ENCODE data around the gene RNU5B-1. TPM values are rescaled to one million over a fixed set of nuclear protein-coding genes. Genes with fewer than 3 reads are reported as not detected.

Gene RNU5B-1
- total and polyA plus RNA-seq, 4 donors = not detected

DNA sequence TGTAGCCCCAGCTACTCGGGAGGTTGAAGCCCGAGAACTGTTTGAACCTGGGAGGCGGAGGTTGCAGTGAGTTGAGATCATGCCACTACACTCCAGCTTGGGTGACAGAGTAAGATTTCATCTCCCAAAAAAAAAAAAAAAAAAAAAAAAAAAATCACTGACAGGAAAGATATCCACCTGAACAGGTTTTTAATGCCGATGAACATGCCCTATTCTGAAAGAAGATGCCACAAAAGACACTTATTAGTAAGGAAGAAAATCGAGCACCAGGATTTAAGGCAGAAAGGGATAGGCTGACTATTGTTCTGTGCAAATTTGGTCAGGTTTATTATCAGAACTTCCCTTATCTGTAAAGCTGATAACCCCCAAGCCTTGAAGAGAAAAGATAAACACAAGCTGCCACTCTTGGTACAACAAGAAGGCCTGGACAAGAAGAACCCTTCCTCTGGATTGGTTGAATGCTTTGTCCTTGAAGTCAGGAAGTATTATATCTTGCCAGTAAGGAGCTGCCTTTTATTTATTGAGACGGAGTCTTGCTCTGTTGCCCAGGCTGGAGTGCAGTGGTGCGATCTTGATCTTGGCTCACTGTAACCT is 15.1 kb upstream of the RNU5B-1 start:
- TF ChIP-seq JUND (IDR thresholded peaks at IDR 0.05) (no peak), RAD21 (IDR thresholded peaks at IDR 0.05) (no peak), FOXA2 (IDR thresholded peaks at IDR 0.05) (no peak), HNF4G (IDR thresholded peaks at IDR 0.05) (no peak), SP1 (IDR thresholded peaks at IDR 0.05) (no peak), FOXA1 (IDR thresholded peaks at IDR 0.05) (no peak), EGR1 (IDR thresholded peaks at IDR 0.05; ENCODE audit: low read depth in 2 of 2) (no peak), HNF4A (conservative IDR thresholded peaks at IDR 0.05) (no peak), YY1 (IDR thresholded peaks at IDR 0.05) (no peak)
- TF ChIP-seq, protein P1, sequence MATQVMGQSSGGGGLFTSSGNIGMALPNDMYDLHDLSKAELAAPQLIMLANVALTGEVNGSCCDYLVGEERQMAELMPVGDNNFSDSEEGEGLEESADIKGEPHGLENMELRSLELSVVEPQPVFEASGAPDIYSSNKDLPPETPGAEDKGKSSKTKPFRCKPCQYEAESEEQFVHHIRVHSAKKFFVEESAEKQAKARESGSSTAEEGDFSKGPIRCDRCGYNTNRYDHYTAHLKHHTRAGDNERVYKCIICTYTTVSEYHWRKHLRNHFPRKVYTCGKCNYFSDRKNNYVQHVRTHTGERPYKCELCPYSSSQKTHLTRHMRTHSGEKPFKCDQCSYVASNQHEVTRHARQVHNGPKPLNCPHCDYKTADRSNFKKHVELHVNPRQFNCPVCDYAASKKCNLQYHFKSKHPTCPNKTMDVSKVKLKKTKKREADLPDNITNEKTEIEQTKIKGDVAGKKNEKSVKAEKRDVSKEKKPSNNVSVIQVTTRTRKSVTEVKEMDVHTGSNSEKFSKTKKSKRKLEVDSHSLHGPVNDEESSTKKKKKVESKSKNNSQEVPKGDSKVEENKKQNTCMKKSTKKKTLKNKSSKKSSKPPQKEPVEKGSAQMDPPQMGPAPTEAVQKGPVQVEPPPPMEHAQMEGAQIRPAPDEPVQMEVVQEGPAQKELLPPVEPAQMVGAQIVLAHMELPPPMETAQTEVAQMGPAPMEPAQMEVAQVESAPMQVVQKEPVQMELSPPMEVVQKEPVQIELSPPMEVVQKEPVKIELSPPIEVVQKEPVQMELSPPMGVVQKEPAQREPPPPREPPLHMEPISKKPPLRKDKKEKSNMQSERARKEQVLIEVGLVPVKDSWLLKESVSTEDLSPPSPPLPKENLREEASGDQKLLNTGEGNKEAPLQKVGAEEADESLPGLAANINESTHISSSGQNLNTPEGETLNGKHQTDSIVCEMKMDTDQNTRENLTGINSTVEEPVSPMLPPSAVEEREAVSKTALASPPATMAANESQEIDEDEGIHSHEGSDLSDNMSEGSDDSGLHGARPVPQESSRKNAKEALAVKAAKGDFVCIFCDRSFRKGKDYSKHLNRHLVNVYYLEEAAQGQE (IDR thresholded peaks at IDR 0.05) = no peak
- TF ChIP-seq, protein P2, sequence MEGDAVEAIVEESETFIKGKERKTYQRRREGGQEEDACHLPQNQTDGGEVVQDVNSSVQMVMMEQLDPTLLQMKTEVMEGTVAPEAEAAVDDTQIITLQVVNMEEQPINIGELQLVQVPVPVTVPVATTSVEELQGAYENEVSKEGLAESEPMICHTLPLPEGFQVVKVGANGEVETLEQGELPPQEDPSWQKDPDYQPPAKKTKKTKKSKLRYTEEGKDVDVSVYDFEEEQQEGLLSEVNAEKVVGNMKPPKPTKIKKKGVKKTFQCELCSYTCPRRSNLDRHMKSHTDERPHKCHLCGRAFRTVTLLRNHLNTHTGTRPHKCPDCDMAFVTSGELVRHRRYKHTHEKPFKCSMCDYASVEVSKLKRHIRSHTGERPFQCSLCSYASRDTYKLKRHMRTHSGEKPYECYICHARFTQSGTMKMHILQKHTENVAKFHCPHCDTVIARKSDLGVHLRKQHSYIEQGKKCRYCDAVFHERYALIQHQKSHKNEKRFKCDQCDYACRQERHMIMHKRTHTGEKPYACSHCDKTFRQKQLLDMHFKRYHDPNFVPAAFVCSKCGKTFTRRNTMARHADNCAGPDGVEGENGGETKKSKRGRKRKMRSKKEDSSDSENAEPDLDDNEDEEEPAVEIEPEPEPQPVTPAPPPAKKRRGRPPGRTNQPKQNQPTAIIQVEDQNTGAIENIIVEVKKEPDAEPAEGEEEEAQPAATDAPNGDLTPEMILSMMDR (IDR thresholded peaks at IDR 0.05; ENCODE audit: low read depth, low read length, missing input control) = no peak
- TF ChIP-seq, protein P3, sequence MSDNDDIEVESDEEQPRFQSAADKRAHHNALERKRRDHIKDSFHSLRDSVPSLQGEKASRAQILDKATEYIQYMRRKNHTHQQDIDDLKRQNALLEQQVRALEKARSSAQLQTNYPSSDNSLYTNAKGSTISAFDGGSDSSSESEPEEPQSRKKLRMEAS (IDR thresholded peaks at IDR 0.05) = no peak
- 90% methylated on average over 7 of the region's 7 CpGs for WGBS
- no peak overlapping the region for H3K9ac ChIP-seq (ENCODE audit: low read depth in 1 of 2, low read length in 2 of 2)

DNA sequence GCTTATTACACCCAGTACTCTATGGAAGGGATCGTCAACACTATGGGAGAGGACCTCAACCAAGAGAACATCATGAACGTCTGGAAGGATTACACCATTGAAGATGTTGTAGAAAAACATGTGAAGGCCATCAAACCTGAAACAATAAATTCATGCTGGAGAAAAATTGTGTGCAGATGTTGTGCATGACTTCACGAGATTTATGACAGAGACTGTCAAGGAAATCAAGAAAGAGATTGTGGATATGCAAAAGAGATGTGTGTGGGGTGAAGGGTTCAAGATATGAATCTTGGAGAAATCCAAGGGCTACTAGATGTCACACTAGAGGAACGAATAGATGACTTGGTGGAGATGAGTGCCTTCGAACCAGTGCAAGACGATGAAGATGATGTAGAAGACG is 14.2 kb upstream of the RNU5B-1 start:
- H3K4me1 ChIP-seq (ENCODE audit: control insufficient read depth in 4 of 4, insufficient read depth in 4 of 4, low read length in 3 of 4) = peaks cover 0 to 16% (median 12%) of the 10 kb centered on the region in 4 donors
- no peak overlapping the region for H3K4me3 ChIP-seq (ENCODE audit: low read depth in 1 of 3, low read length in 3 of 3)
- no peaks in the 10 kb centered on the region for H3K27me3 ChIP-seq (ENCODE audit: control insufficient read depth in 4 of 4, insufficient read depth in 4 of 4, low read length in 3 of 4)
- DNase-seq (ENCODE audit: low spot score) = no peak
- no peaks in the 10 kb centered on the region for H3K36me3 ChIP-seq (ENCODE audit: control insufficient read depth in 4 of 4, insufficient read depth in 3 of 4, low read depth in 1 of 4, low read length in 3 of 4)
- WGBS = 92% methylated on average over 7 of the region's 7 CpGs
- H3K27ac ChIP-seq (ENCODE audit: low read depth in 1 of 2, low read length in 2 of 2) = no peak overlapping the region
- TF ChIP-seq EGR1 (IDR thresholded peaks at IDR 0.05; ENCODE audit: low read depth in 2 of 2) (no peak), TAF1 (conservative IDR thresholded peaks at IDR 0.05) (no peak), YY1 (IDR thresholded peaks at IDR 0.05) (no peak), RXRA (IDR thresholded peaks at IDR 0.05) (no peak), HNF4G (IDR thresholded peaks at IDR 0.05) (no peak), FOXA2 (IDR thresholded peaks at IDR 0.05) (no peak), HNF4A (conservative IDR thresholded peaks at IDR 0.05) (no peak)
- TF ChIP-seq, protein P2 (IDR thresholded peaks at IDR 0.05; ENCODE audit: low read depth, low read length, missing input control) = no peak
- no peak overlapping the region for H3K9ac ChIP-seq (ENCODE audit: low read depth in 1 of 2, low read length in 2 of 2)
- no peaks in the 10 kb centered on the region for H3K9me3 ChIP-seq (ENCODE audit: control insufficient read depth in 4 of 4, low read length in 3 of 4)

More for the DNA sequence above, 15.1 kb upstream of the RNU5B-1 start:
- Histone ChIP-seq H3K4me1 (ENCODE audit: control insufficient read depth in 4 of 4, insufficient read depth in 4 of 4, low read length in 3 of 4) (peaks cover 0 to 16% (median 12%) of the 10 kb centered on the region in 4 donors), H3K27ac (ENCODE audit: low read depth in 1 of 2, low read length in 2 of 2) (no peak overlapping the region), H3K9me3 (ENCODE audit: control insufficient read depth in 4 of 4, low read length in 3 of 4) (no peaks in the 10 kb centered on the region), H3K4me3 (ENCODE audit: low read depth in 1 of 3, low read length in 3 of 3) (no peak overlapping the region), H3K27me3 (ENCODE audit: control insufficient read depth in 4 of 4, insufficient read depth in 4 of 4, low read length in 3 of 4) (no peaks in the 10 kb centered on the region), H3K36me3 (ENCODE audit: control insufficient read depth in 4 of 4, insufficient read depth in 3 of 4, low read depth in 1 of 4, low read length in 3 of 4) (no peaks in the 10 kb centered on the region)
- DNase-seq (ENCODE audit: low spot score) = no peak

Measured in liver (tissue), 9 donors.